T-helper 1 cell treated with Interleukin-12 subunit alpha and Interleukin-12 subunit beta and Interleukin-4 antibody, amounts not matched to agents 30 ng/mL and 1 ng/mL, for 36 hours (primary cell): ENCODE data around the gene TUBB2A. TPM values are rescaled to one million over a fixed set of nuclear protein-coding genes. Genes with fewer than 3 reads are reported as not detected.
"Not testable (repeated sequence)": the region's sequence is repeated elsewhere in the genome, so short reads cannot be mapped to it uniquely, and the experiment has no call there.

Experiments used
- intact Hi-C: fragments of 100-400 bp; cut with micrococcal nuclease; formaldehyde crosslinking; loops from one replicate; pipeline ENCODE4 v1.15.1; 2024
- total RNA-seq: library from RNA; stranded (reverse); gene quantifications from 2 replicates; pipeline ENCODE4 v1.2.3, GENCODE V29; 2022

TUBB2A gene
- 4.5 and 4.7 TPM in 2 replicates for total RNA-seq

- intact Hi-C loops, result loop anchor here (1.0 to 5.0 kb wide), 10 partner anchors 31 to 1620 kb away; partner anchors contain the start of genes BPHL, CDYL, NQO2 and WRNIP1
These were observed at the start of gene TUBB2A for GRCh38 chr6:3157131-3157933. TUBB2A (minus strand) TSS chr6:3157544; CDS start chr6:3157463, 81 bp downstream.

- intact Hi-C loops, result no loop called here
These were observed 49.1 kb upstream of the TUBB2A start for GRCh38 chr6:3206339-3207015.

GRCh38 chr6:3205913-3206312, 48.6 kb upstream of the TUBB2A start:
- intact Hi-C loops, result no loop called here

- intact Hi-C loops, result no loop called here
These were observed 47.6 kb upstream of the TUBB2A start for GRCh38 chr6:3204921-3205320.

GRCh38 chr6:3202999-3203696, 45.8 kb upstream of the TUBB2A start:
- intact Hi-C loops, result no loop called here

- intact Hi-C loops, result no loop called here
These were observed 44.0 kb upstream of the TUBB2A start for GRCh38 chr6:3201388-3201787.

- intact Hi-C loops, result no loop called here
These were observed 43.3 kb upstream of the TUBB2A start for GRCh38 chr6:3200682-3201081.

- intact Hi-C loops, result no loop called here
These were observed 42.0 kb upstream of the TUBB2A start for GRCh38 chr6:3199382-3199781.

- intact Hi-C loops, result not testable (repeated sequence)
These were observed 40.4 kb upstream of the TUBB2A start for GRCh38 chr6:3197734-3198133.

GRCh38 chr6:3196770-3197169, 39.4 kb upstream of the TUBB2A start:
- intact Hi-C loops, result no loop called here

GRCh38 chr6:3195695-3196497, 38.6 kb upstream of the TUBB2A start:
- intact Hi-C loops, result no loop called here

- intact Hi-C loops, result no loop called here
These were observed 38.0 kb upstream of the TUBB2A start for GRCh38 chr6:3195420-3195694.

GRCh38 chr6:3194535-3195419, 37.4 kb upstream of the TUBB2A start:
- intact Hi-C loops, result no loop called here

- intact Hi-C loops, result no loop called here
These were observed 35.9 kb upstream of the TUBB2A start for GRCh38 chr6:3193102-3193849.

GRCh38 chr6:3190779-3191178, 33.4 kb upstream of the TUBB2A start:
- intact Hi-C loops, result no loop called here

- intact Hi-C loops, result no loop called here
These were observed 32.7 kb upstream of the TUBB2A start for GRCh38 chr6:3190056-3190455.

- intact Hi-C loops, result not testable (repeated sequence)
These were observed 31.8 kb upstream of the TUBB2A start for GRCh38 chr6:3189192-3189591.

GRCh38 chr6:3188262-3188661, 30.9 kb upstream of the TUBB2A start:
- intact Hi-C loops, result no loop called here

- intact Hi-C loops, result no loop called here
These were observed 29.6 kb upstream of the TUBB2A start for GRCh38 chr6:3186974-3187382.

GRCh38 chr6:3183066-3183465, 25.7 kb upstream of the TUBB2A start:
- intact Hi-C loops, result no loop called here
